OCI-LY7 (cell line): ENCODE results near the gene ANKRD11.

Experiments used
- CTCF ChIP-seq: fragments of 200-600 bp; sonication (generic); conservative IDR thresholded peaks from 2 replicates; pipeline ENCODE4 v1.5.1; 2014; ENCODE audit warnings: mild to moderate bottlenecking, antibody characterized with exemption, low read length, moderate library complexity, mixed read lengths
- EZH2phosphoT487 ChIP-seq: fragments of 200-600 bp; sonication (generic); IDR thresholded peaks from 2 replicates; pipeline ENCODE4 v1.6.1; 2018; ENCODE audit warnings: low read depth, borderline replicate concordance, mild to moderate bottlenecking, mixed run types, antibody characterized with exemption, low read length, moderate library complexity, mixed read lengths

GRCh38 chr16:89355686-89356085 is 134.7 kb downstream of the ANKRD11 start:
- TF ChIP-seq CTCF (no peak), EZH2phosphoT487 (no peak)
